GM12873 (cell line): ENCODE measurements around the gene TMEM87B.

Experiments used
- TF ChIP-seq, protein P1 (sequence below): IDR thresholded peaks from 2 replicates; pipeline ENCODE4 v1.5.1; 2012; ENCODE audit warnings: low read depth, mild to moderate bottlenecking, moderate library complexity, low read length, control low read depth; ENCODE audit not compliant: insufficient read depth; ENCODE audit errors: missing control alignments

The TMEM87B gene

GRCh38 chr2:112062894-112063293 lies 7.8 kb downstream of the TMEM87B start:
- TF ChIP-seq, protein P1, sequence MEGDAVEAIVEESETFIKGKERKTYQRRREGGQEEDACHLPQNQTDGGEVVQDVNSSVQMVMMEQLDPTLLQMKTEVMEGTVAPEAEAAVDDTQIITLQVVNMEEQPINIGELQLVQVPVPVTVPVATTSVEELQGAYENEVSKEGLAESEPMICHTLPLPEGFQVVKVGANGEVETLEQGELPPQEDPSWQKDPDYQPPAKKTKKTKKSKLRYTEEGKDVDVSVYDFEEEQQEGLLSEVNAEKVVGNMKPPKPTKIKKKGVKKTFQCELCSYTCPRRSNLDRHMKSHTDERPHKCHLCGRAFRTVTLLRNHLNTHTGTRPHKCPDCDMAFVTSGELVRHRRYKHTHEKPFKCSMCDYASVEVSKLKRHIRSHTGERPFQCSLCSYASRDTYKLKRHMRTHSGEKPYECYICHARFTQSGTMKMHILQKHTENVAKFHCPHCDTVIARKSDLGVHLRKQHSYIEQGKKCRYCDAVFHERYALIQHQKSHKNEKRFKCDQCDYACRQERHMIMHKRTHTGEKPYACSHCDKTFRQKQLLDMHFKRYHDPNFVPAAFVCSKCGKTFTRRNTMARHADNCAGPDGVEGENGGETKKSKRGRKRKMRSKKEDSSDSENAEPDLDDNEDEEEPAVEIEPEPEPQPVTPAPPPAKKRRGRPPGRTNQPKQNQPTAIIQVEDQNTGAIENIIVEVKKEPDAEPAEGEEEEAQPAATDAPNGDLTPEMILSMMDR: no peak

DNA sequence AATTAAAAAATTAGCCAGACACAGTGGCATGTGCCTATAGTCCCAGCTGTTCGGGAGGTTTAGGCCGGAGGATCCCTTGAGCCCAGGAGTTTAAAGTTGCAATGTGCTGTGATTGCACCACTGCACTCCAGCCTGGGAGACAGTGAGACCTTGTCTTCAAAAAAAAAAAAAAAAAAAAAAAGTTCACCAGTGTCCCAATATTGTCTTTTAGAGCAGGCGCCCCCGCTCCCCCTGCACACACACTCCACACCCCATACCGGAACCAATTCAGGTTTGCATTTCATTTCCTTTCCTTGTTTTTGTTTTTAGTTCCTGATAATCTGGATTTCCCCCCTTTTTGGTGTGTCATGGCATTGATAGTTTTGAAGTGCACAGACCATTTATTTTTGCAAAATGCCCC lies 10.4 kb downstream of the TMEM87B start:
- TF ChIP-seq, protein P1: no peak

DNA sequence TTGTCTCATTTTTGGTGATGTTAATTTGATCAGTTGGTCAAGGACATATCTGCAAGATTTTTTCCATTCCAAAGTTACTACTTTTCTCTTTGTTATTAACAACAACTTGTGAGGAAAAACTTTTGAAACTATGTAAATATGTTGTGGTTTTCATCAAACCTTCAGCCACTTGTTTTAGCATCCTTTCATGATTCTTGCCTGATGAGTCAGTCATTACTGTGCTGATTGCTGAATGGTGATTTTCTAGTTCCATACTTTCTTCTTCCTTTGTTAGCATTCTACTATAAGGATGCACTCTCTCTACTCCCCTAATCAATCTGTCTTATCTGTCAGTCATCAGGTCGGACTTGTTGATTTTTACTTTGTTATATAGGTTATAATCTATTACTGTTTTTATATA lies 10.9 kb downstream of the TMEM87B start:
- TF ChIP-seq, protein P1: no peak

DNA sequence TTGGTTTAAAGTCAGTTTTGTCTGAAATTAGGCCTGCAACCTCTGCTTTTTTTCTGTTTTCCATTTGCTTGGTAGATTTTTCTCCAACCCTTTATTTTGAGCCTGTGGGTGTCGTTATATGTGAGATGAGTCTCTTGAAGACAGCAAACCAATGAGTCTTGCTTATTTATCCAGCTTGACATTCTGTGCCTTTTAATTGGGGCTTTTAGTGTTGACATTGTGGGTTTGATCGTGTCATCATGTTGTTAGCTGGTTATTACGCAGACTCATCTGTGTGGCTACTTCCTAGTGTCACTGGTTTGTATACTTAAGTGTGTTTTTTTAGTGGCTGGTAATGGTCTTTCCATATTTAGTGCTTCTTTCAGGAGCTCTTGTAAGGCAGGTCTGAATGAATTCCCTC lies 18.8 kb downstream of the TMEM87B start:
- TF ChIP-seq, protein P1: no peak

DNA sequence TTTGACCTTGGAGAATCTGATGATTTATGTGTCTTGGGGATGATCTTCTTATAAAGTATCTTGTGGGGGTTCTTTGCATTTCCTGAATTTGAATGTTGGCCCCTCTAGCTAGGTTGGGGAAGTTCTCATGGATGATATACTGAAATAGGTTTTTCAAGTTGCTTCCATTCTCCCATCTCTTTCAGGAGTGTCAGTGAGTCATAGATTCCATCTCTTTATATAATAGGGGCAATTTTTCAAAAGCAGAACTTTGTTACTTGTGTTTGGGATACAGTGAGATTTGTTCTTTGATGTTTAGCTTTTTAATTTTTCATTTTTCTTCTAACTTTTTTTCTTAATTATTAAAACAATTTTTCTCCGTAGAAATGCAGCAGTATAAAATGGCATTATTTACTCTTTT lies 19.4 kb downstream of the TMEM87B start:
- TF ChIP-seq, protein P1: no peak

DNA sequence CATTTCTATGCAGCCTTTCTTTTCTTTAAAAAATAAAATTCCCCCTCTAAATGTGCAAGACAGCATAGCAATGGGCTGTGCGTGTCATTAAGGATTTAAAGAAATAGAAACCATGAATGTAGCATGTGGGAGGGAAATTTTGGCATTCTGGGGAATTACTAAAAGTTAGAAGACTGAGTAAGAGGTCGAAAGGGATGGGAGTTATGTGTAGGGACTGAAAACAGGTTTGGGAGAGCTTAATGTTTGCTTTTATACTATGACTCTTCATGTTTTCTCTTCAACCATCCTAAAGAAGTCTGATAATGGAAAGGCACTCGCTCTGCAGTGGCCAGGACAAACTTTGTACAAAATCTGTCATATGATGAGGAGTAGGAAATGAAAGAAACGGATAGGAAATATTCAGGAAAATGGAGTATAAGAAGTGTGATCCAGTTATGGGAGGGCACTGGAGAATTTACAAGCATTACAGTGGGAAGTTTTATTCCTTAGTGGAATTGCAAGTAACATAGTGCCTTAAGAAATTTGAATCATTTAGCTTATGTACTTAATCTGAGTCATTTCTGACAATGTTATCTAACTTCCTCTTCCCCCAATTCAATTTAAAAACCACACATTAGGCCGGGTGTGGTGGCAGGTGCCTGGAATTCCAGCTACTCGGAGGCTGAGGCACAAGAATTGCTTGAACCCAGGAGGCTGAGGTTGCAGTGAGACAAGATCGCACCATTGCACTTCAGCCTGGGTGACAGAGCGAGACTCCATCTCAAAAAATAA lies 20.6 kb downstream of the TMEM87B start:
- TF ChIP-seq, protein P1: no peak

- TF ChIP-seq, protein P1: no peak
These were observed 22.7 kb downstream of the TMEM87B start for GRCh38 chr2:112077814-112078213.
